HCT116 (cell line): ENCODE measurements around the gene CHID1. TPM values are rescaled to one million over a fixed set of nuclear protein-coding genes. Genes with fewer than 3 reads are reported as not detected.

Experiments
- ATAC-seq: fragments of 200-7000 bp; cut with Tn5 transposase; 2 replicates; pipeline ENCODE4 v1.9.1; 2020; ENCODE audit warnings: mild to moderate bottlenecking, moderate library complexity
- BruUV-seq: library from RNA; stranded (reverse); fragments of 400-500 nt; replicated peaks from 2 replicates; lab custom pipeline; 2021; lab: Mats Ljungman, UMichigan
- CTCF ChIA-PET: fragments of 300-600 bp; sonication (Branson Sonifier 250); formaldehyde crosslinking; loops from one replicate; lab custom pipeline; 2021; ENCODE audit warnings: antibody characterized with exemption; lab: Charles Lee
- POLR2A ChIA-PET: fragments of 300-600, 350-600 bp; sonication (Branson Sonifier 250); formaldehyde crosslinking; loops from one replicate; lab custom pipeline; 2021; ENCODE audit warnings: antibody characterized with exemption; lab: Charles Lee
- RAD21 ChIA-PET, 2 experiments: fragments of 300-600 bp; sonication (Branson Sonifier 250); formaldehyde crosslinking; loops; one replicate each; lab custom pipeline; 2023; ENCODE audit warnings: low total read pairs in 2 of 2; ENCODE audit not compliant: uncharacterized antibody in 2 of 2, unreplicated experiment in 2 of 2, low non-redundant PET in 1 of 2; lab: Charles Lee
- DNase-seq: peaks from one replicate; pipeline ENCODE4 v3.0.0-alpha.2; 2010; ENCODE audit warnings: low read depth, low spot score
- H2AFZ ChIP-seq: fragments of 200-600 bp; shearing (Covaris generic), sonication (generic); 2 replicates; pipeline ENCODE4 v1.6.1; 2017; ENCODE audit warnings: low read depth, mixed run types, mixed read lengths, antibody characterized with exemption, low read length; ENCODE audit not compliant: poor library complexity, severe bottlenecking
- H3K27ac ChIP-seq: 2 replicates; pipeline ENCODE4 v1.5.1; 2012; ENCODE audit warnings: low read depth, low read length
- H3K27me3 ChIP-seq: fragments of 200-600 bp; sonication (generic); 2 replicates; pipeline ENCODE4 v1.6.1; 2016; ENCODE audit warnings: mixed run types, low read length, mixed read lengths; ENCODE audit not compliant: insufficient read depth
- H3K36me3 ChIP-seq, 2 experiments: fragments of 200-500 bp in 1 of 2; fragments of 200-600 bp in 1 of 2; sonication (Bioruptor generic) in 1 of 2; sonication (generic) in 1 of 2; 2 replicates each; pipeline versions ENCODE4 v1.5.1 to v1.6.1; 2014 to 2016; ENCODE audit warnings: low read length in 2 of 2, inconsistent platforms in 1 of 2, mixed read lengths in 1 of 2, mixed run types in 1 of 2; ENCODE audit not compliant: insufficient read depth in 2 of 2, control insufficient read depth in 1 of 2
- H3K4me1 ChIP-seq, 2 experiments: fragments of 200-600 bp in 1 of 2; sonication (generic) in 1 of 2; 2 replicates each; pipeline versions ENCODE4 v1.5.1 to v1.6.1; 2012 to 2017; ENCODE audit warnings: low read length in 2 of 2, inconsistent platforms in 1 of 2, mild to moderate bottlenecking in 1 of 2, mixed read lengths in 1 of 2, mixed run types in 1 of 2, moderate library complexity in 1 of 2; ENCODE audit not compliant: insufficient read depth in 2 of 2, control insufficient read depth in 1 of 2
- H3K4me2 ChIP-seq: fragments of 200-600 bp; sonication (generic); 2 replicates; pipeline ENCODE4 v1.6.1; 2017; ENCODE audit warnings: mixed run types, low read length, mixed read lengths
- H3K4me3 ChIP-seq, 2 experiments: fragments of 200-600 bp in 1 of 2; sonication (generic) in 1 of 2; replicated peaks in 1 of 2; 2 replicates each; pipeline ENCODE4 v1.5.1; 2011 to 2016; ENCODE audit warnings: low read length in 2 of 2, control low read depth in 1 of 2, low read depth in 1 of 2, mild to moderate bottlenecking in 1 of 2, mixed read lengths in 1 of 2, mixed run types in 1 of 2
- H3K79me2 ChIP-seq: fragments of 200-600 bp; sonication (generic); 2 replicates; pipeline ENCODE4 v1.6.1; 2017; ENCODE audit warnings: mild to moderate bottlenecking, mixed run types, low read length, moderate library complexity, mixed read lengths; ENCODE audit not compliant: insufficient read depth
- H3K9ac ChIP-seq: fragments of 200-600 bp; sonication (generic); 2 replicates; pipeline ENCODE4 v1.6.1; 2016; ENCODE audit warnings: low read length, mixed read lengths
- H3K9me2 ChIP-seq: fragments of 200-600 bp; sonication (generic), shearing (Covaris generic); 2 replicates; pipeline ENCODE4 v1.6.1; 2017; ENCODE audit warnings: mixed run types, mild to moderate bottlenecking, moderate library complexity; ENCODE audit not compliant: insufficient read depth
- H3K9me3 ChIP-seq, 2 experiments: fragments of 200-500 bp in 1 of 2; fragments of 200-600 bp in 1 of 2; sonication (Bioruptor generic) in 1 of 2; sonication (generic) in 1 of 2; 2 replicates each; pipeline ENCODE4 v1.6.1; 2014 to 2017; ENCODE audit warnings: low read length in 2 of 2, mixed read lengths in 2 of 2, inconsistent platforms in 1 of 2, low read depth in 1 of 2, mild to moderate bottlenecking in 1 of 2, mixed run types in 1 of 2, moderate library complexity in 1 of 2; ENCODE audit not compliant: control insufficient read depth in 1 of 2, insufficient read depth in 1 of 2
- H4K20me1 ChIP-seq: fragments of 200-600 bp; sonication (generic), shearing (Covaris generic); 2 replicates; pipeline ENCODE4 v1.6.1; 2017; ENCODE audit warnings: mixed run types, mild to moderate bottlenecking, moderate library complexity; ENCODE audit not compliant: insufficient read depth
- CEBPB ChIP-seq: IDR thresholded peaks from 2 replicates; pipeline ENCODE4 v1.6.1; 2012; ENCODE audit warnings: low read depth
- EGR1 ChIP-seq: IDR thresholded peaks from 2 replicates; pipeline ENCODE4 v1.6.1; 2012; ENCODE audit warnings: low read depth
- ELF1 ChIP-seq: IDR thresholded peaks from 2 replicates; pipeline ENCODE4 v1.6.1; 2012; ENCODE audit warnings: low read depth, borderline replicate concordance
- POLR2A ChIP-seq: IDR thresholded peaks from 2 replicates; pipeline ENCODE4 v1.7.0; 2011; ENCODE audit warnings: borderline replicate concordance; ENCODE audit not compliant: insufficient read depth, insufficient read length; ENCODE audit errors: extremely low read depth
- POLR2AphosphoS5 ChIP-seq: IDR thresholded peaks from 2 replicates; pipeline ENCODE4 v1.6.1; 2011; ENCODE audit warnings: mild to moderate bottlenecking, low read depth, low read length, moderate library complexity
- SIN3A ChIP-seq: IDR thresholded peaks from 2 replicates; pipeline ENCODE4 v1.6.1; 2012; ENCODE audit warnings: low read depth
- SRF ChIP-seq: IDR thresholded peaks from 2 replicates; pipeline ENCODE4 v1.6.1; 2012; ENCODE audit warnings: low read depth
- TCF7L2 ChIP-seq: IDR thresholded peaks from 2 replicates; pipeline ENCODE4 v1.7.0; 2011; ENCODE audit warnings: borderline replicate concordance, inconsistent platforms; ENCODE audit not compliant: insufficient read depth, insufficient read length; ENCODE audit errors: extremely low read depth
- YY1 ChIP-seq: IDR thresholded peaks from 2 replicates; pipeline ENCODE4 v1.6.1; 2011; ENCODE audit warnings: low read length, low read depth, moderate library complexity, mild to moderate bottlenecking; ENCODE audit not compliant: insufficient replicate concordance; ENCODE audit errors: extremely low read depth
- ZFX ChIP-seq: fragments of 450-650 bp; IDR thresholded peaks from 2 replicates; pipeline ENCODE4 v1.6.1; 2017
- intact Hi-C: fragments of 100-400 bp; cut with micrococcal nuclease; formaldehyde crosslinking; loops from 2 replicates; pipeline ENCODE4 v1.10.0; 2022
- total RNA-seq: library from RNA; stranded (reverse); gene quantifications from one replicate; pipeline ENCODE4 v1.2.1, GENCODE V29; 2021; ENCODE audit not compliant: unreplicated experiment
- TF ChIP-seq, protein P1 (sequence below): IDR thresholded peaks from 2 replicates; pipeline ENCODE4 v1.6.1; 2012; ENCODE audit warnings: low read depth
- TF ChIP-seq, protein P2 (sequence below), 3 experiments: fragments of 200-600 bp in 1 of 3; sonication (generic) in 1 of 3; IDR thresholded peaks in 2 of 3; conservative IDR thresholded peaks in 1 of 3; 2 replicates each; pipeline ENCODE4 v1.5.1; 2012 to 2017; ENCODE audit warnings: low read depth in 2 of 3, low read length in 2 of 3, antibody characterized with exemption in 1 of 3, borderline replicate concordance in 1 of 3, control low read depth in 1 of 3, mild to moderate bottlenecking in 1 of 3, mixed read lengths in 1 of 3, mixed run types in 1 of 3, moderate library complexity in 1 of 3; ENCODE audit not compliant: insufficient read depth in 1 of 3
- TF ChIP-seq, protein P3 (sequence below): IDR thresholded peaks from 2 replicates; pipeline ENCODE4 v1.6.1; 2011; ENCODE audit warnings: mild to moderate bottlenecking, low read length, moderate library complexity; ENCODE audit not compliant: insufficient replicate concordance; ENCODE audit errors: extremely low read depth
- TF ChIP-seq, protein P4 (sequence below): IDR thresholded peaks from 2 replicates; pipeline ENCODE4 v1.6.1; 2012

CHID1 gene
- total RNA-seq, 1 experiment from 2014 or later: 102 TPM

DNA sequence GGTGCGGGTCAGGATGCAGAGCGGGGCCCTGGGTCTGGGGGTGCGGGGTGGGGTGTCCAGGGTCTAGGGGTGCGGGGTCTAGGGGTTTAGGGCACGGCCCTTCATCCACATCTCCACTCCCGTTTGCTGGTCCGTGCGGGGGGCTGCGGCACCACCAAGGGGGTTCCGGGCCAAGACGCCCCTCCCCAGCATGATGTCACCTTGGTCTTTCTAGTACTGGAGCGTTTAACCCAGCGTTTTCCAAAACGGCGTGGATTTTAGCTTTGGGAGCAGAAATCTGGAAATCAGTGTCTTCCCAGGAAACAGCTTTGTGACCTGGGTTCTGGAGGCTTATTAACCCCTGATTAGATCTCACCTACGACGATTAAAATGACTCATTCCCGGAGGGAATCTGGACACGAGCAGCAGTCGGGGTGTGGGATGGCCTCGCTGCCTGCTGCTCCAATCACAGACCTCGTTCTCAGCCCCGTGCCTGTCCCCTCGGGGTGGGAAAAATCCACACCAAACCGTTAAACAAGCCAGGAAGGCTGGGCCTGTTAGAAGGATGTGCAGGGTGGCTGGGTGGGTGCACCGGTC, 15.8 kb upstream of the CHID1 start (continued):
- TF ChIP-seq, protein P1, sequence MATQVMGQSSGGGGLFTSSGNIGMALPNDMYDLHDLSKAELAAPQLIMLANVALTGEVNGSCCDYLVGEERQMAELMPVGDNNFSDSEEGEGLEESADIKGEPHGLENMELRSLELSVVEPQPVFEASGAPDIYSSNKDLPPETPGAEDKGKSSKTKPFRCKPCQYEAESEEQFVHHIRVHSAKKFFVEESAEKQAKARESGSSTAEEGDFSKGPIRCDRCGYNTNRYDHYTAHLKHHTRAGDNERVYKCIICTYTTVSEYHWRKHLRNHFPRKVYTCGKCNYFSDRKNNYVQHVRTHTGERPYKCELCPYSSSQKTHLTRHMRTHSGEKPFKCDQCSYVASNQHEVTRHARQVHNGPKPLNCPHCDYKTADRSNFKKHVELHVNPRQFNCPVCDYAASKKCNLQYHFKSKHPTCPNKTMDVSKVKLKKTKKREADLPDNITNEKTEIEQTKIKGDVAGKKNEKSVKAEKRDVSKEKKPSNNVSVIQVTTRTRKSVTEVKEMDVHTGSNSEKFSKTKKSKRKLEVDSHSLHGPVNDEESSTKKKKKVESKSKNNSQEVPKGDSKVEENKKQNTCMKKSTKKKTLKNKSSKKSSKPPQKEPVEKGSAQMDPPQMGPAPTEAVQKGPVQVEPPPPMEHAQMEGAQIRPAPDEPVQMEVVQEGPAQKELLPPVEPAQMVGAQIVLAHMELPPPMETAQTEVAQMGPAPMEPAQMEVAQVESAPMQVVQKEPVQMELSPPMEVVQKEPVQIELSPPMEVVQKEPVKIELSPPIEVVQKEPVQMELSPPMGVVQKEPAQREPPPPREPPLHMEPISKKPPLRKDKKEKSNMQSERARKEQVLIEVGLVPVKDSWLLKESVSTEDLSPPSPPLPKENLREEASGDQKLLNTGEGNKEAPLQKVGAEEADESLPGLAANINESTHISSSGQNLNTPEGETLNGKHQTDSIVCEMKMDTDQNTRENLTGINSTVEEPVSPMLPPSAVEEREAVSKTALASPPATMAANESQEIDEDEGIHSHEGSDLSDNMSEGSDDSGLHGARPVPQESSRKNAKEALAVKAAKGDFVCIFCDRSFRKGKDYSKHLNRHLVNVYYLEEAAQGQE: no peak
- TF ChIP-seq SRF: no peak
- TF ChIP-seq, protein P2, sequence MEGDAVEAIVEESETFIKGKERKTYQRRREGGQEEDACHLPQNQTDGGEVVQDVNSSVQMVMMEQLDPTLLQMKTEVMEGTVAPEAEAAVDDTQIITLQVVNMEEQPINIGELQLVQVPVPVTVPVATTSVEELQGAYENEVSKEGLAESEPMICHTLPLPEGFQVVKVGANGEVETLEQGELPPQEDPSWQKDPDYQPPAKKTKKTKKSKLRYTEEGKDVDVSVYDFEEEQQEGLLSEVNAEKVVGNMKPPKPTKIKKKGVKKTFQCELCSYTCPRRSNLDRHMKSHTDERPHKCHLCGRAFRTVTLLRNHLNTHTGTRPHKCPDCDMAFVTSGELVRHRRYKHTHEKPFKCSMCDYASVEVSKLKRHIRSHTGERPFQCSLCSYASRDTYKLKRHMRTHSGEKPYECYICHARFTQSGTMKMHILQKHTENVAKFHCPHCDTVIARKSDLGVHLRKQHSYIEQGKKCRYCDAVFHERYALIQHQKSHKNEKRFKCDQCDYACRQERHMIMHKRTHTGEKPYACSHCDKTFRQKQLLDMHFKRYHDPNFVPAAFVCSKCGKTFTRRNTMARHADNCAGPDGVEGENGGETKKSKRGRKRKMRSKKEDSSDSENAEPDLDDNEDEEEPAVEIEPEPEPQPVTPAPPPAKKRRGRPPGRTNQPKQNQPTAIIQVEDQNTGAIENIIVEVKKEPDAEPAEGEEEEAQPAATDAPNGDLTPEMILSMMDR (IDR thresholded peaks at IDR 0.05 in 2 of 3, conservative IDR thresholded peaks at IDR 0.05 in 1 of 3; ENCODE audit: borderline replicate concordance in 1 of 3, insufficient read depth in 1 of 3, low read depth in 2 of 3, low read length in 2 of 3): no peak
- TF ChIP-seq ELF1: no peak

DNA sequence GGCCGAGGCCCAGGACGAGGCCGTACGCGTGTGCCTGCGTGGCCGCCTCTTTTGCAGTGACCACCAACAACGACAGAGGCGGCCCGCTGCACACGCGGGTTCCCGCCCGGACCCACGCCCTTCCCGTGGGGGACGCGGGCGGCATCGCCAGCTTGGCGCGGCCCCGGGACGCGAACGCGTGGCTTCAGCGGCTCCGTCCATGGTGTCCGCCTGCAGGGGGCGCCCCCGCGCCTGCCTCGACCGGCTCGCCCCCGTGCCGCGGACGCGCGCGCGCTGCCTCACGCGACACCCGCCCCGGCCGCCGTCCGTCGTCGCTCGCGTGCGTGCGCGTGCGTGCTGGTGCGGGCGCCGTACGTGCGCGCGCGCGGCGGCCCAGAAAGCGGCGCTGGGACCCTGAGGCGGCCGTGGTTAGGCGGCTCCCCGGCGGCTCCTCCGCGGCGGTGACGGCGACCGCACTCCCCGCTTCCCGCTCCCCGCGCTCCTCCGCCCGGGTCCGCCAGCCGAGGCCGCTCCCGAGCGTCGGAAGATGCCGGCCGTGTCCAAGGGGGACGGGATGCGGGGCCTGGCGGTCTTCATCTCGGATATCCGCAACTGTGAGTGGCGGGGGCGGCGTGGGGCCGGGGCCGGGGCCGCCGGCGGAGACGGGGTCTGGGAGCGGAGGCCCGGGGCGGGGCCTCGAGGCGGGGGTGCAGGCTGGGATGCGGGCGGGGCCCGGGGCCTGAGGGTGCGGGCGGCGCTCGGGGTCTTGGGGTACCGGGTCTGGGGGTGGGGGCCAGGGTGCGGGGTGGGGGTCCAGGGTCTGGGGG, 15.1 kb upstream of the CHID1 start, which contains the start of gene AP2A2:
Gene AP2A2, plus strand, starts transcription at position 375 of the 806 bp plus-strand sequence. Its CDS starts 152 bp downstream, at position 527.
- peak within 1 kb of the TSS; percentile 78 for H3K9ac ChIP-seq
- ATAC-seq: peak; percentile 78
- H3K4me1 ChIP-seq: peaks cover 0 to 29% of the 10 kb centered on the region in 2 experiments; a peak in 2 of 4 replicates
- BruUV-seq: no TSS peak
- H3K27ac ChIP-seq: peak within 1 kb of the TSS; percentile 77
- H3K36me3 ChIP-seq: peaks cover 5 to 17% of the 10 kb centered on the region in 2 experiments; a peak in 2 of 4 replicates
- H3K9me2 ChIP-seq: no peaks in the 10 kb centered on the region
- H3K4me3 ChIP-seq: peak within 1 kb of the TSS; percentile 83 to 88
- ChIA-PET RAD21 (no interaction called here), POLR2A (no interaction called here), CTCF (interaction anchor here (0.6 to 1.4 kb wide), 3 partner anchors 10 to 121 kb away, joined by 3 to 7 read pairs (median 4); partner anchors contain the start of gene CHID1)
- intact Hi-C loops: loop anchor here (5.0 kb wide), 1 partner anchor 137 kb away; no protein-coding TSS in a partner anchor
- H3K79me2 ChIP-seq: peaks cover 44% of the 10 kb centered on the region
- H3K9me3 ChIP-seq: no peaks in the 10 kb centered on the region
- no peaks in the 10 kb centered on the region; the same call in 1 of the 2 replicates for H4K20me1 ChIP-seq
- H3K4me2 ChIP-seq: peak within 1 kb of the TSS; percentile 97
- no peaks in the 10 kb centered on the region for H3K27me3 ChIP-seq
- no peak within 1 kb of the TSS for H2AFZ ChIP-seq
- peak; percentile 62 for DNase-seq
- TF ChIP-seq, protein P3, sequence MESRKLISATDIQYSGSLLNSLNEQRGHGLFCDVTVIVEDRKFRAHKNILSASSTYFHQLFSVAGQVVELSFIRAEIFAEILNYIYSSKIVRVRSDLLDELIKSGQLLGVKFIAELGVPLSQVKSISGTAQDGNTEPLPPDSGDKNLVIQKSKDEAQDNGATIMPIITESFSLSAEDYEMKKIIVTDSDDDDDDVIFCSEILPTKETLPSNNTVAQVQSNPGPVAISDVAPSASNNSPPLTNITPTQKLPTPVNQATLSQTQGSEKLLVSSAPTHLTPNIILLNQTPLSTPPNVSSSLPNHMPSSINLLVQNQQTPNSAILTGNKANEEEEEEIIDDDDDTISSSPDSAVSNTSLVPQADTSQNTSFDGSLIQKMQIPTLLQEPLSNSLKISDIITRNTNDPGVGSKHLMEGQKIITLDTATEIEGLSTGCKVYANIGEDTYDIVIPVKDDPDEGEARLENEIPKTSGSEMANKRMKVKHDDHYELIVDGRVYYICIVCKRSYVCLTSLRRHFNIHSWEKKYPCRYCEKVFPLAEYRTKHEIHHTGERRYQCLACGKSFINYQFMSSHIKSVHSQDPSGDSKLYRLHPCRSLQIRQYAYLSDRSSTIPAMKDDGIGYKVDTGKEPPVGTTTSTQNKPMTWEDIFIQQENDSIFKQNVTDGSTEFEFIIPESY: peak; percentile 27
- TF ChIP-seq TCF7L2: peak; percentile 14
- TF ChIP-seq, protein P4, sequence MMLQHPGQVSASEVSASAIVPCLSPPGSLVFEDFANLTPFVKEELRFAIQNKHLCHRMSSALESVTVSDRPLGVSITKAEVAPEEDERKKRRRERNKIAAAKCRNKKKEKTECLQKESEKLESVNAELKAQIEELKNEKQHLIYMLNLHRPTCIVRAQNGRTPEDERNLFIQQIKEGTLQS: no peak
- TF ChIP-seq EGR1: no peak
- TF ChIP-seq ZFX: peak; percentile 54; the same call in 1 of the 2 replicates
- no peak for TF ChIP-seq POLR2A
- TF ChIP-seq SIN3A: no peak
- TF ChIP-seq YY1: peak; percentile 16
- no peak for TF ChIP-seq CEBPB
- peak; percentile 88 for TF ChIP-seq POLR2AphosphoS5
- no peak for TF ChIP-seq ELF1
